GM12878 (cell line): Measurements from ENCODE around the gene MEIOB.

Source experiments
- BRCA1 ChIP-seq: IDR thresholded peaks from 2 replicates; pipeline ENCODE4 v1.6.1; 2011; ENCODE audit warnings: low read depth, low read length, improper control_type of control experiment
- CHD2 ChIP-seq: IDR thresholded peaks from 2 replicates; pipeline ENCODE4 v1.6.1; 2011; ENCODE audit warnings: low read depth, low read length, improper control_type of control experiment, borderline replicate concordance
- CREM ChIP-seq: IDR thresholded peaks from 2 replicates; pipeline ENCODE4 v1.6.1; 2014; ENCODE audit warnings: antibody characterized with exemption, low read depth
- JUNB ChIP-seq: IDR thresholded peaks from 2 replicates; pipeline ENCODE4 v1.6.1; 2016; ENCODE audit warnings: antibody characterized with exemption, mild to moderate bottlenecking
- MTA2 ChIP-seq: fragments of 450-650 bp; IDR thresholded peaks from 2 replicates; pipeline ENCODE4 v1.6.1; 2016; ENCODE audit warnings: low read depth, mild to moderate bottlenecking, moderate library complexity
- NFIC ChIP-seq: IDR thresholded peaks from 2 replicates; pipeline ENCODE4 v1.6.1; 2012; ENCODE audit warnings: low read depth, mild to moderate bottlenecking, inconsistent platforms, low read length, moderate library complexity
- PML ChIP-seq: IDR thresholded peaks from 2 replicates; pipeline ENCODE4 v1.6.1; 2012; ENCODE audit warnings: low read length, inconsistent platforms
- POLR2A ChIP-seq: IDR thresholded peaks from 2 replicates; pipeline ENCODE4 v1.6.1; 2011; ENCODE audit warnings: low read depth, mild to moderate bottlenecking, low read length
- POLR2AphosphoS2 ChIP-seq: IDR thresholded peaks from 2 replicates; pipeline ENCODE4 v1.6.1; 2011; ENCODE audit warnings: low read depth, mild to moderate bottlenecking, low read length, improper control_type of control experiment, moderate library complexity
- POLR2AphosphoS5 ChIP-seq: IDR thresholded peaks from 2 replicates; pipeline ENCODE4 v1.6.1; 2011; ENCODE audit warnings: mild to moderate bottlenecking, low read length, inconsistent platforms
- SP1 ChIP-seq: IDR thresholded peaks from one replicate; pipeline ENCODE4 v1.6.1; 2011; ENCODE audit warnings: low read depth, low read length
- SUPT20H ChIP-seq: IDR thresholded peaks from 2 replicates; pipeline ENCODE4 v1.6.1; 2011; ENCODE audit warnings: low read depth, mild to moderate bottlenecking, low read length, moderate library complexity, borderline replicate concordance; ENCODE audit not compliant: control insufficient read depth
- TF ChIP-seq, protein P1 (sequence below), 3 experiments: IDR thresholded peaks in 2 of 3; conservative IDR thresholded peaks in 1 of 3; 2 replicates each; pipeline ENCODE4 v1.5.1; 2011; ENCODE audit warnings: low read depth in 3 of 3, low read length in 3 of 3, mild to moderate bottlenecking in 3 of 3, control low read depth in 2 of 3, moderate library complexity in 2 of 3, inconsistent platforms in 1 of 3, mixed read lengths in 1 of 3; ENCODE audit not compliant: control insufficient read depth in 2 of 3, insufficient read depth in 1 of 3; ENCODE audit errors: extremely low read depth in 1 of 3
- TF ChIP-seq, protein P2 (sequence below): fragments of 450-650 bp; IDR thresholded peaks from 2 replicates; pipeline ENCODE4 v1.6.1; 2017; ENCODE audit warnings: mild to moderate bottlenecking

DNA sequence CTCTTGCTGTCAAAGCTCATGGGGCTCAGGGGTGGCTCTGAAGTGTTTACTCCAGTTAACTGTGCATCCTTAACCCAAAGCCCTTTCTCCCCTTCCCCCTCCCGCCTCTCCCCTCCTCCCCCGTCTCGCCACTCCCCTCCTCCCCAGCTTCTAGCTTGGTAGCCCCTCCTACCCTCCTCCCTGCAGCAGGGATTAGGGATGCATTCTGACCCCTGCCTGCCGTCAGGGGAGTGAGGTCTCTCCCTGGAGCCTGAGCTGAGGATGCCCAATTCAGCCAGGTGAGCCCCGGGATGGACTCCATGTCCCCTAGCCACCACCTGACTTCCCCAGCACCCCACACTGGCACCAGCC, 44.7 kb upstream of the MEIOB start:
- TF ChIP-seq, protein P1, sequence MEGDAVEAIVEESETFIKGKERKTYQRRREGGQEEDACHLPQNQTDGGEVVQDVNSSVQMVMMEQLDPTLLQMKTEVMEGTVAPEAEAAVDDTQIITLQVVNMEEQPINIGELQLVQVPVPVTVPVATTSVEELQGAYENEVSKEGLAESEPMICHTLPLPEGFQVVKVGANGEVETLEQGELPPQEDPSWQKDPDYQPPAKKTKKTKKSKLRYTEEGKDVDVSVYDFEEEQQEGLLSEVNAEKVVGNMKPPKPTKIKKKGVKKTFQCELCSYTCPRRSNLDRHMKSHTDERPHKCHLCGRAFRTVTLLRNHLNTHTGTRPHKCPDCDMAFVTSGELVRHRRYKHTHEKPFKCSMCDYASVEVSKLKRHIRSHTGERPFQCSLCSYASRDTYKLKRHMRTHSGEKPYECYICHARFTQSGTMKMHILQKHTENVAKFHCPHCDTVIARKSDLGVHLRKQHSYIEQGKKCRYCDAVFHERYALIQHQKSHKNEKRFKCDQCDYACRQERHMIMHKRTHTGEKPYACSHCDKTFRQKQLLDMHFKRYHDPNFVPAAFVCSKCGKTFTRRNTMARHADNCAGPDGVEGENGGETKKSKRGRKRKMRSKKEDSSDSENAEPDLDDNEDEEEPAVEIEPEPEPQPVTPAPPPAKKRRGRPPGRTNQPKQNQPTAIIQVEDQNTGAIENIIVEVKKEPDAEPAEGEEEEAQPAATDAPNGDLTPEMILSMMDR (IDR thresholded peaks at IDR 0.05 in 2 of 3, conservative IDR thresholded peaks at IDR 0.05 in 1 of 3; ENCODE audit: control insufficient read depth in 2 of 3, extremely low read depth in 1 of 3, insufficient read depth in 1 of 3, low read depth in 3 of 3, low read length in 3 of 3), result no peak
- no peak for TF ChIP-seq NFIC
- no peak for TF ChIP-seq PML
- no peak for TF ChIP-seq SUPT20H
- TF ChIP-seq POLR2A, result no peak
- TF ChIP-seq SP1, result no peak
- no peak for TF ChIP-seq CREM
- TF ChIP-seq JUNB, result no peak
- TF ChIP-seq, protein P2, sequence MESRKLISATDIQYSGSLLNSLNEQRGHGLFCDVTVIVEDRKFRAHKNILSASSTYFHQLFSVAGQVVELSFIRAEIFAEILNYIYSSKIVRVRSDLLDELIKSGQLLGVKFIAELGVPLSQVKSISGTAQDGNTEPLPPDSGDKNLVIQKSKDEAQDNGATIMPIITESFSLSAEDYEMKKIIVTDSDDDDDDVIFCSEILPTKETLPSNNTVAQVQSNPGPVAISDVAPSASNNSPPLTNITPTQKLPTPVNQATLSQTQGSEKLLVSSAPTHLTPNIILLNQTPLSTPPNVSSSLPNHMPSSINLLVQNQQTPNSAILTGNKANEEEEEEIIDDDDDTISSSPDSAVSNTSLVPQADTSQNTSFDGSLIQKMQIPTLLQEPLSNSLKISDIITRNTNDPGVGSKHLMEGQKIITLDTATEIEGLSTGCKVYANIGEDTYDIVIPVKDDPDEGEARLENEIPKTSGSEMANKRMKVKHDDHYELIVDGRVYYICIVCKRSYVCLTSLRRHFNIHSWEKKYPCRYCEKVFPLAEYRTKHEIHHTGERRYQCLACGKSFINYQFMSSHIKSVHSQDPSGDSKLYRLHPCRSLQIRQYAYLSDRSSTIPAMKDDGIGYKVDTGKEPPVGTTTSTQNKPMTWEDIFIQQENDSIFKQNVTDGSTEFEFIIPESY, result no peak
- TF ChIP-seq CHD2, result no peak
- no peak for TF ChIP-seq MTA2
- TF ChIP-seq POLR2AphosphoS5, result no peak
- no peak for TF ChIP-seq BRCA1
- no peak for TF ChIP-seq POLR2AphosphoS2
